Esophagus muscularis mucosa (tissue), 4 donors: ENCODE measurements around the gene LILRA6.

ENCODE experiments used
- CTCF ChIP-seq, 3 experiments: fragments of 200-600 bp in 2 of 3; fragments of 450-650 bp in 1 of 3; sonication (generic) in 2 of 3; IDR thresholded peaks; one replicate each; pipeline ENCODE4 v1.5.1; 2017 to 2019; ENCODE audit warnings: antibody characterized with exemption in 3 of 3, mild to moderate bottlenecking in 2 of 3, moderate library complexity in 1 of 3
- EP300 ChIP-seq: sonication (generic); formaldehyde crosslinking; IDR thresholded peaks from one replicate; pipeline ENCODE4 v1.6.1; 2017; ENCODE audit warnings: antibody characterized with exemption
- POLR2A ChIP-seq: fragments of 450-650 bp; IDR thresholded peaks from one replicate; pipeline ENCODE4 v1.6.1; 2017; ENCODE audit warnings: antibody characterized with exemption, moderate library complexity, mild to moderate bottlenecking, low read depth

DNA sequence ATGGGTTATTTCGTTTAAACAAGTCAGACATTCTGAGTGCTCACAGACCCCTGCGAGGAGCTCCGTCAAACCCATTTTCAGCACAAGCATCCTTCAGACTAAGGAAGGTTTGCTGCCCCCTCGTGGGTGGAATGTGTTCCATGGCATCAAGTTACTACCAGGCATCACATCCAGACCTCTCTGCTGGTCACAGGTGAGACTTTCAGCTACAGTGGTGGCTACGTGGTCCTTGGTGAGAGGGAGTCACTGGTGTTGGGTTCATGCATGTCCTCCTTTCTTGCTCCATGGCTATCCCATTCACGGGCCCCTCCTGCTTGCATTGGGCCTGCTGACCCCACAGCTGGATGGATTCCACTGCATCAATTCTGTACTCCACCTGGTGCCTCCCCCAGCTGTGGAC, 23.5 kb upstream of the LILRA6 start:
- TF ChIP-seq POLR2A (no peak), EP300 (no peak), CTCF (IDR thresholded peaks at IDR 0.05) (peak; percentile 53 to 69 (median 56))
